Left ventricle myocardium inferior (tissue), 1 donor: Measurements from ENCODE around the gene SFMBT1. TPM values are rescaled to one million over a fixed set of nuclear protein-coding genes. Genes with fewer than 3 reads are reported as not detected.

ENCODE experiments used
- DNase-seq: peaks from one replicate; pipeline ENCODE4 v3.0.0-alpha.2; 2020
- H3K27ac ChIP-seq: fragments of 200-600 bp; replicated peaks from 2 replicates; pipeline ENCODE4 v1.8.0; 2021
- H3K27me3 ChIP-seq: fragments of 200-600 bp; 2 replicates; pipeline ENCODE4 v1.8.0; 2021; ENCODE audit warnings: low read depth
- H3K36me3 ChIP-seq: fragments of 200-600 bp; 2 replicates; pipeline ENCODE4 v1.8.0; 2021
- H3K4me1 ChIP-seq: fragments of 200-600 bp; 2 replicates; pipeline ENCODE4 v1.8.0; 2021
- H3K4me3 ChIP-seq: fragments of 200-600 bp; 2 replicates; pipeline ENCODE4 v1.8.0; 2021; ENCODE audit warnings: mild to moderate bottlenecking, moderate library complexity
- H3K9me3 ChIP-seq: fragments of 200-600 bp; replicated peaks from 2 replicates; pipeline ENCODE4 v1.8.0; 2021
- intact Hi-C: fragments of 100-400 bp; cut with micrococcal nuclease; formaldehyde crosslinking; loops from one replicate; pipeline ENCODE4 v1.11.0; 2022
- total RNA-seq: library from RNA; stranded (reverse); fragmentation: NEBNext Ultra II Directional; extraction: Animal tissue kit (Norgen Biotek cat#: 25700); gene quantifications from one replicate; pipeline ENCODE4 v1.2.1, GENCODE V29; 2021
- TF ChIP-seq, protein P1 (sequence below): fragments of 200-600 bp; IDR thresholded peaks from 2 replicates; pipeline ENCODE4 v1.8.0; 2021; ENCODE audit warnings: antibody characterized with exemption, mild to moderate bottlenecking, borderline replicate concordance
- donor health status: DM: no; HTN: yes; CAD: no; lungs with severe emphysema.

SFMBT1 gene
- total RNA-seq, 1 donor from 2014 or later: 15.9 TPM

DNA sequence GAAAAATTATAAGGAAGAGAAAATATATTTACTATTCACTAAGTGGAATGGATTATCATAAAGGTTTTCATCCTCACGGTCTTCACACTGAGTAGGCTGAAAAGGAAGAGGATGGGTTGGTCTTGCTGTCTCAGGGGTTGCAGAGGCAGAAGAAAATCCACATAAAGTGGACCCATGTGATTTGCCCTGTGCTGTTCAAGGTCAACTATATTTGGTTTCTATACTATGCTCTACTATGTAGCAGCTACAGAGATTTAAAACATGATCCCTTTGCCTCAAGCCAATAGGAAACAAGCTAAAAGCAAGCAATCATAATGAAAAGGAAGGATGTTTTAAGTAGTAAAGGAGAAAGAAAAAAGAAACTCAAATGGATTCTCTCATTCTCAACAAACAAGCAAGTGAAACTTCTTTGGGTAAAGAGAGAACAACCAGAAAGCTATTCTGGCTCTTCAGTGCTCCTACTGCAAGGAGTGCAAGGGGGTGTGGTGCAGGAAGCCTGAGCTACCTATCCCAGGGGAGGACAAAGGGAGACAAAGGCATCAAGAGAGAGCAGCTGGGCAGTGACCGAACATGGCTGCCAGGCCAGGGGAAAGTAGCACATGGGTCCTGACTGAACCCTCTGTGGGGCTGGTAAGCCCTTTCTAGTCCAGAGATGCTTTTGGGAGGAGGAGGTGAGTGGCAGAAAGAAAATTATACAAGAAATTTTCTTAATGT, 35.9 kb downstream of the SFMBT1 start:
- intact Hi-C loops: no loop called here
- TF ChIP-seq, protein P1, sequence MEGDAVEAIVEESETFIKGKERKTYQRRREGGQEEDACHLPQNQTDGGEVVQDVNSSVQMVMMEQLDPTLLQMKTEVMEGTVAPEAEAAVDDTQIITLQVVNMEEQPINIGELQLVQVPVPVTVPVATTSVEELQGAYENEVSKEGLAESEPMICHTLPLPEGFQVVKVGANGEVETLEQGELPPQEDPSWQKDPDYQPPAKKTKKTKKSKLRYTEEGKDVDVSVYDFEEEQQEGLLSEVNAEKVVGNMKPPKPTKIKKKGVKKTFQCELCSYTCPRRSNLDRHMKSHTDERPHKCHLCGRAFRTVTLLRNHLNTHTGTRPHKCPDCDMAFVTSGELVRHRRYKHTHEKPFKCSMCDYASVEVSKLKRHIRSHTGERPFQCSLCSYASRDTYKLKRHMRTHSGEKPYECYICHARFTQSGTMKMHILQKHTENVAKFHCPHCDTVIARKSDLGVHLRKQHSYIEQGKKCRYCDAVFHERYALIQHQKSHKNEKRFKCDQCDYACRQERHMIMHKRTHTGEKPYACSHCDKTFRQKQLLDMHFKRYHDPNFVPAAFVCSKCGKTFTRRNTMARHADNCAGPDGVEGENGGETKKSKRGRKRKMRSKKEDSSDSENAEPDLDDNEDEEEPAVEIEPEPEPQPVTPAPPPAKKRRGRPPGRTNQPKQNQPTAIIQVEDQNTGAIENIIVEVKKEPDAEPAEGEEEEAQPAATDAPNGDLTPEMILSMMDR: no peak
- no peaks in the 10 kb centered on the region for H3K36me3 ChIP-seq
- H3K9me3 ChIP-seq: no peaks in the 10 kb centered on the region
- H3K4me1 ChIP-seq: peaks cover 24% of the 10 kb centered on the region
- no peak overlapping the region for H3K27ac ChIP-seq
- H3K27me3 ChIP-seq: no peaks in the 10 kb centered on the region
- H3K4me3 ChIP-seq: no peak overlapping the region
- no peak for DNase-seq

- H3K27me3 ChIP-seq: no peaks in the 10 kb centered on the region
- no peaks in the 10 kb centered on the region for H3K9me3 ChIP-seq
- peaks cover 24% of the 10 kb centered on the region for H3K4me1 ChIP-seq
- intact Hi-C loops: no loop called here
- DNase-seq: no peak
- TF ChIP-seq, protein P1: no peak
- H3K27ac ChIP-seq: no peak overlapping the region
- no peaks in the 10 kb centered on the region for H3K36me3 ChIP-seq
- H3K4me3 ChIP-seq: no peak overlapping the region
Observed at GRCh38 chr3:53008932-53009331, 36.9 kb downstream of the SFMBT1 start.

DNA sequence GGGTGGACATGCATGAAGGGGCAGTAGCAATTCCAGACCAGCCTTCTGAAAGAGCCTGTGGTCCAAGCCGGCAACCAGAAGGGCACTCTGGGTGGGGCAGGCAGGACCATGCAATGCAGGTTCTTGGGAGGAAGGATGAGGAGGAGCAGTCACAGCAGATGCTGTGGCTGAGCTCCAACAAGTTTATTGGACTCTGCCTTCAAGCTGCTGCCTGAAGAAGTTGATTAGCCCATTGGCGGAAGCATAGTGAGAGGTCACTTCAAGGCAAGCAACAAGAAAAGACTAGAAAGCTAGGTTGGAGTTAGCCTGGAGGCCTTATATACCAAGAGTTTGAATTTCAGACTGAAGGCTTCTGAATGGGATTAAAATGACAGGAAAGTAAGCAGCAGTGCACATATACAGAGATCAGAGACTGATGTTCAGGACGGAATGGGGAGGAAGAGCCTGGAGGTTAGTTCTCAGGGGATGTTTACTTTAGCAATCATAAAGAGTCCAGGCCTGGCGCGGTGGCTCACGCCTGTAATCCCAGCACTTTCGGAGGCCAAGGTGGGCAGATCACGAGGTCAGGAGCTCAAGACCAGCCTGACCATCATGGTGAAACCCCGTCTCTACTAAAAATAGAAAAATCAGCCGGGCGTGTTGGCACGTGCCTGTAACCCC, 39.9 kb downstream of the SFMBT1 start:
- H3K27me3 ChIP-seq: no peaks in the 10 kb centered on the region
- TF ChIP-seq, protein P1: no peak
- H3K36me3 ChIP-seq: no peaks in the 10 kb centered on the region
- DNase-seq: no peak
- intact Hi-C loops: no loop called here
- H3K27ac ChIP-seq: no peak overlapping the region
- H3K9me3 ChIP-seq: no peaks in the 10 kb centered on the region
- no peak overlapping the region for H3K4me3 ChIP-seq
- H3K4me1 ChIP-seq: peaks cover 22% of the 10 kb centered on the region

GRCh38 chr3:53005338-53005737, 40.5 kb downstream of the SFMBT1 start:
- H3K4me3 ChIP-seq: no peak overlapping the region
- H3K36me3 ChIP-seq: no peaks in the 10 kb centered on the region
- DNase-seq: no peak
- no peak overlapping the region for H3K27ac ChIP-seq
- H3K4me1 ChIP-seq: peaks cover 16% of the 10 kb centered on the region
- no peaks in the 10 kb centered on the region for H3K9me3 ChIP-seq
- TF ChIP-seq, protein P1: no peak
- no peaks in the 10 kb centered on the region for H3K27me3 ChIP-seq
- intact Hi-C loops: no loop called here

- DNase-seq: no peak
- Histone ChIP-seq H3K4me3 (no peak overlapping the region), H3K9me3 (no peaks in the 10 kb centered on the region), H3K36me3 (no peaks in the 10 kb centered on the region), H3K27ac (no peak overlapping the region), H3K27me3 (no peaks in the 10 kb centered on the region), H3K4me1 (peaks cover 7% of the 10 kb centered on the region)
- TF ChIP-seq, protein P1: no peak
- intact Hi-C loops: no loop called here
Observed at GRCh38 chr3:53003320-53003719, 42.6 kb downstream of the SFMBT1 start.
